Loucy (cell line): ENCODE data around the gene ARID1B.

ENCODE experiments used
- EZH2phosphoT487 ChIP-seq: fragments of 200-600 bp; IDR thresholded peaks from 2 replicates; pipeline ENCODE4 v1.6.1; 2018; ENCODE audit warnings: antibody characterized with exemption, mild to moderate bottlenecking, moderate library complexity, borderline replicate concordance
- TF ChIP-seq, protein P1 (sequence below): fragments of 200-600 bp; sonication (generic); conservative IDR thresholded peaks from 2 replicates; pipeline ENCODE4 v1.5.1; 2014; ENCODE audit warnings: mild to moderate bottlenecking, antibody characterized with exemption, low read length

DNA sequence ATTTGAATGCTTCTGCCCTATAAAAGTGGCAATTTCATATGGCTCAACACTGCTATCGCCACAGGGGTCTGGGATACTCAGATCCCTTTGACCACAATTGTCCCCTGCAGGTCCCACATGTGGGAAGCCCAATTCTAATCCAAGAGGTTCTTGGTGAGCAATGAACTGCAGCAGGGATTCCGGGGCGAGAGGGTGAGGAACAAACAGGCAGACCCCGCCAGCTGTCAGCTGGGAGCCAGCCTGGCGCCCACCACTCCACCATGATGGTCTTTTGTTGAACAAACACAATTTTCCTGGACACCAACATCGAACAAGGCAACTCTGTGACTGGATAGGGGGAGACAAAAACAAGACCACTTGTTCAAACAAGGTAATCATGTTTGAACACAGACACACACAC, 465.6 kb downstream of the ARID1B start:
- TF ChIP-seq, protein P1, sequence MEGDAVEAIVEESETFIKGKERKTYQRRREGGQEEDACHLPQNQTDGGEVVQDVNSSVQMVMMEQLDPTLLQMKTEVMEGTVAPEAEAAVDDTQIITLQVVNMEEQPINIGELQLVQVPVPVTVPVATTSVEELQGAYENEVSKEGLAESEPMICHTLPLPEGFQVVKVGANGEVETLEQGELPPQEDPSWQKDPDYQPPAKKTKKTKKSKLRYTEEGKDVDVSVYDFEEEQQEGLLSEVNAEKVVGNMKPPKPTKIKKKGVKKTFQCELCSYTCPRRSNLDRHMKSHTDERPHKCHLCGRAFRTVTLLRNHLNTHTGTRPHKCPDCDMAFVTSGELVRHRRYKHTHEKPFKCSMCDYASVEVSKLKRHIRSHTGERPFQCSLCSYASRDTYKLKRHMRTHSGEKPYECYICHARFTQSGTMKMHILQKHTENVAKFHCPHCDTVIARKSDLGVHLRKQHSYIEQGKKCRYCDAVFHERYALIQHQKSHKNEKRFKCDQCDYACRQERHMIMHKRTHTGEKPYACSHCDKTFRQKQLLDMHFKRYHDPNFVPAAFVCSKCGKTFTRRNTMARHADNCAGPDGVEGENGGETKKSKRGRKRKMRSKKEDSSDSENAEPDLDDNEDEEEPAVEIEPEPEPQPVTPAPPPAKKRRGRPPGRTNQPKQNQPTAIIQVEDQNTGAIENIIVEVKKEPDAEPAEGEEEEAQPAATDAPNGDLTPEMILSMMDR: no peak
- no peak for TF ChIP-seq EZH2phosphoT487
